GM08714 (cell line): ENCODE measurements around the gene NTRK2.

ENCODE experiments used
- H3K4me3 ChIP-seq: fragments of 200-500 bp; sonication (Bioruptor generic); 2 replicates; pipeline ENCODE4 v1.5.1; 2014; ENCODE audit warnings: mild to moderate bottlenecking, low read length, inconsistent platforms
- ZNF274 ChIP-seq: IDR thresholded peaks from 2 replicates; pipeline ENCODE4 v1.6.1; 2012; ENCODE audit warnings: mild to moderate bottlenecking, low read depth, low read length

NTRK2 gene

GRCh38 chr9:84990416-84990815, 320.9 kb downstream of the NTRK2 start:
- TF ChIP-seq ZNF274: no peak
- no peak overlapping the region for H3K4me3 ChIP-seq

- TF ChIP-seq ZNF274: no peak
- no peak overlapping the region for H3K4me3 ChIP-seq
Observed at GRCh38 chr9:84990850-84991513, 321.5 kb downstream of the NTRK2 start.

- TF ChIP-seq ZNF274: no peak
- no peak overlapping the region for H3K4me3 ChIP-seq
Observed at GRCh38 chr9:84991514-84991870, 322.0 kb downstream of the NTRK2 start.

- no peak overlapping the region for H3K4me3 ChIP-seq
- no peak for TF ChIP-seq ZNF274
Observed at GRCh38 chr9:84992381-84992780, 322.9 kb downstream of the NTRK2 start.

- TF ChIP-seq ZNF274: no peak
- no peak overlapping the region for H3K4me3 ChIP-seq
Observed at GRCh38 chr9:84993105-84993504, 323.6 kb downstream of the NTRK2 start.

GRCh38 chr9:84996029-84996428, 326.5 kb downstream of the NTRK2 start:
- no peak overlapping the region for H3K4me3 ChIP-seq
- TF ChIP-seq ZNF274: no peak

- no peak for TF ChIP-seq ZNF274
- H3K4me3 ChIP-seq: no peak overlapping the region
Observed at GRCh38 chr9:84996716-84997115, 327.2 kb downstream of the NTRK2 start.

GRCh38 chr9:84997472-84997871, 327.9 kb downstream of the NTRK2 start:
- no peak for TF ChIP-seq ZNF274

GRCh38 chr9:84998639-84999038, 329.1 kb downstream of the NTRK2 start:
- no peak for TF ChIP-seq ZNF274
- no peak overlapping the region for H3K4me3 ChIP-seq

More at GRCh38 chr9:84997472-84997871, 327.9 kb downstream of the NTRK2 start:
- H3K4me3 ChIP-seq: no peak overlapping the region

- TF ChIP-seq ZNF274: no peak
- H3K4me3 ChIP-seq: no peak overlapping the region
Observed at GRCh38 chr9:84999788-85000187, 330.3 kb downstream of the NTRK2 start.

- H3K4me3 ChIP-seq: no peak overlapping the region
- TF ChIP-seq ZNF274: no peak
Observed at GRCh38 chr9:85001925-85002324, 332.4 kb downstream of the NTRK2 start.

- TF ChIP-seq ZNF274: no peak
Observed at GRCh38 chr9:85004818-85005413, 335.4 kb downstream of the NTRK2 start.

GRCh38 chr9:85007748-85008147, 338.2 kb downstream of the NTRK2 start:
- no peak for TF ChIP-seq ZNF274
- no peak overlapping the region for H3K4me3 ChIP-seq

More at GRCh38 chr9:85004818-85005413, 335.4 kb downstream of the NTRK2 start:
- no peak overlapping the region for H3K4me3 ChIP-seq

- TF ChIP-seq ZNF274: no peak
- H3K4me3 ChIP-seq: no peak overlapping the region
Observed at GRCh38 chr9:85008215-85008614, 338.7 kb downstream of the NTRK2 start.

GRCh38 chr9:85009251-85009650, 339.7 kb downstream of the NTRK2 start:
- H3K4me3 ChIP-seq: no peak overlapping the region
- no peak for TF ChIP-seq ZNF274

- H3K4me3 ChIP-seq: no peak overlapping the region
- TF ChIP-seq ZNF274: no peak
Observed at GRCh38 chr9:85013703-85014102, 344.2 kb downstream of the NTRK2 start.
